ENCODE data around the gene MRPS15. TPM values are rescaled to one million over a fixed set of nuclear protein-coding genes. Genes with fewer than 3 reads are reported as not detected.
"Not testable (repeated sequence)": the region's sequence is repeated elsewhere in the genome, so short reads cannot be mapped to it uniquely, and the experiment has no call there.

The MRPS15 gene
- total RNA-seq, result 47.7 and 98.5 TPM in 2 replicates

DNA sequence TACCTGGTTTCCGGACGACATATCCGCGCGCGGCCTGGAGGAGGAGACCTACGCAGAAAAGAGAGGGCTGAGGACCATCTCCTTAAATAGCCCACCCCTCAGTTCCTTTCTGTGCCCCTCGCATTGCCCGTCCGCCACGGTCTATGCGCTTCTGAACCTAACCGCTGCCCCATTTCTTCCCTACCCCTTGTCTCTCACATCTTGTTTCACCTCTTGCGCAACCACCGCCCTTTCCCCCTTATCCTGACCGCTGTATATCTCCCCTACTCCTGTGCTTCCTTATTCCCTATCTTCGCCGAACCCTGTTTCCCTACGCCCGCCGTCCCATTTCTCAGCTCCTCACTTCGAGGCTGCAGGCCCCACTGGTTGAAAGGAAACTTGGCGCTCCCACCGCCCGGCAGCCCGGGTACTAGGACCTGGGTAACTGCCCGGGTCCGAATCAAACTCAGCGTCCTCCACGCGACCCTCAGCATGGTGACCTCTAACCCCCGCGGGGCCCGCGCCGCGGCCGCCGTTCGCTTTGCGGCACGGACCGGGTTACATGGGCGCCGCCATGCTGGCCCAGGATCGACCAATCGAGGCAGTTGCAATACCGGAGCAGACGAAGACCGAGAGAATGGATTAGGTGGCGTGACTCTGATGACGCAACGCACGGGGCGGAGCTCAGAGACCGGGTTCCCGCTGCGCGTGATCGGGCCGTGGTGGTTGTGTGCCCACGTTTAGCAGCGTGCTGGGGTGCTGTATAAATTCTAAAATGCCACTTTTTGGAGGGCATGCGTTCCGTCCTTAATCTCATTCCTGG, at the start of gene MRPS15:
MRPS15 (minus strand) TSS at position 582 of the 802 bp plus-strand sequence; CDS start at position 473, 109 bp downstream.
- peak; percentile 85 for DNase-seq (ENCODE audit: low read depth)

DNA sequence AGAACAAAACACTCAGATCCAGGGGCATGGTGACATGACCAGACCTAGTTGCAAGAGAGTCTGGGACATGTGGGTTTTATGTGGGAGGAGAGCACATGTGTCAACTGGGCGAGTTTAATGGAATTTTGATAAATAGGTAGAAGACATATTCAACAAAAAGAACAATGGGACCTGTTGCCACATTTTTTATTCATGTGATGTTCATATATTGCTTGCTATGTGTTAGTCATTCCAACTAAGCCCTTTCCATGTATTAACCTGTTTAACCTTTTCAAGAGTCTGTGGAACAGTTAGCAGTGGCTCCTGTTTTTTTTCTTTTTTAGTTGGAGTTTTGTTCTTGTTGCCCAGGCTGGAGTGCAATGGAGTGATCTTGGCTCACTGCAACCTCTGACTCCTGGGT, 48.7 kb upstream of the MRPS15 start:
- peak; percentile 9 for DNase-seq (ENCODE audit: low read depth)

DNA sequence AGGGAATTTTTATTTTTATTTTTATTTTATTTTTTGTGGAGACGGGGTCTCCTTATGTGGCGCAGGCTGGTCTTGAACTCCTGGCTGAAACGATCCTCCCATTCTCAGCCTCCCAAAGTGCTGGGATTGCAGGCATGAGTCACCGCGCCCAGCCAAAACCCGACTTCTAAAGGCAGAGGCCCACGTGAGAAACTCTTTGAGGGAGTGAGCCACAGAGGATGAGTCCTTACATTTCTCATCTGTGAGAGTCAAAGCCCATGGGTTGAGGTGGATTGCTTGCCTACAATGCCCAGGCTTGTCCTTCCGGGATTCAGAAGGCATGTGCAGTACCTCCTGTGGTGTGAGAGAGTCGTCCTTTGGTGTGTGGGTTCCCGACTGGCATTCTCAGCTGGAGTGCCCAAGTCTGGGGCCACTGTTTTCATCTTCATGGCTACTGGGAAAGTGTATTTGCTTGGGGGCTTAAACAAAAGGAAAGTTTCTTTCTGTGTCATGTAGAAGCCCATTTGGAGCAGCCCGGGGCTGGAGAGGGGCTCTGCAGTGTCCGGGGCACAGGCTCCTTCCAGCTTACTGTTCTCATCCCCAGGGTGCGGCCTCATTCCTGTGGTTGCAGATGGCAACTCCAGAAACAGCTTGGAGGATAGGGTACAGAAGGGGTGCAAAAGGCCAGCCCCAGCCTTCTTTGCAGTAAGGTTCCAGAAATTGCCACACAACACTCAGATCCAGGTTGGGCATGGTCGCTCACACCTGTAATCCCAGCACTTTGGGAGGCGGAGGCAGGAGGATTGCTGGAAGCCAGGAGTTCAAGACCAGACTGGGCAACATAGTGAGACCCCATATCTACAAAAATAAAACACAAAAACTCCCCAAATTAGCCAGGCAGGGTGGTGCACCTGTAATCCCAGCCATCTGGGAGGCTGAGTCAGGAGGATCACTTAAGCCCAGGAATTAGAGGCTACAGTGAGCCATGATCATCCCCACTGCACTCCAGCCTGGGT, 47.9 kb upstream of the MRPS15 start:
- DNase-seq (ENCODE audit: low read depth), result no peak

DNA sequence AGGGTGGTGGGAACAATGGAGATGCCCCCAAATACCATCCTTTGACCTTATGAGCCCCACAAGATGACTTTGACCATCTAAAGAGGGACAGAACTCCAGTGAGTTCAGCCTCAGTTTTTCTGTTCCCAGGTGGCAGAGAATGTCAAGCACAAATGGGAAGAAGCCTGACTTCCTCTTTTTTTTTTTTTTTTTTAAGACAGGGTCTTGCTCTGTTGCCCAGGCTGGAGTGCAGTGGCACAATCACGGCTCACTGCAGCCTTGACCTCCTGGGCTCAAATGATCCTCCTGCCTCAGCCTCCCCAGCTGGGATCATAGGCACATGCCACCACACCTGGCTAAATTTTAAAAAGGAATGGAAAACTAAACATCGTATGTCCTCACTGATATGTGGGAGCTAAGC, 47.0 kb upstream of the MRPS15 start:
- not testable (repeated sequence) for DNase-seq (ENCODE audit: low read depth)

DNA sequence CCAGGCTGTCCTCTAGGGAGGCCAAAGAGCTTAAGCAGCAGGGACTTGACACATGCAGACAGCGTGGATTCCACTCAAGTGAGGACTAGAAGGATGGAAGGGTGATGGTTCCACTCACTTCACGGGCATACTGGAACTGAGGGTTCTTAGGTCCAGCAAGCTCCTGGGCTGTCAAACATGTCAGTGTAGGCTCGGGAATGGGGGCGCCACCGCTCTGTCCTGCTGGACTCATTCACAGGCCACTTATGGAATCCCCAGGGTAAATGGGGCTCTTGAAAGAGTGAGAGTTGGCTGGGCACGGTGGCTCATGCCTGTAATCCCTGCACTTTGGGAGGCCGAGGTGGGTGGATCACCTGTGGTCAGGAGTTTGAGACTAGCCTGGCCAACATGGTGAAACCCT, 46.2 kb upstream of the MRPS15 start:
- no peak for DNase-seq (ENCODE audit: low read depth)

DNA sequence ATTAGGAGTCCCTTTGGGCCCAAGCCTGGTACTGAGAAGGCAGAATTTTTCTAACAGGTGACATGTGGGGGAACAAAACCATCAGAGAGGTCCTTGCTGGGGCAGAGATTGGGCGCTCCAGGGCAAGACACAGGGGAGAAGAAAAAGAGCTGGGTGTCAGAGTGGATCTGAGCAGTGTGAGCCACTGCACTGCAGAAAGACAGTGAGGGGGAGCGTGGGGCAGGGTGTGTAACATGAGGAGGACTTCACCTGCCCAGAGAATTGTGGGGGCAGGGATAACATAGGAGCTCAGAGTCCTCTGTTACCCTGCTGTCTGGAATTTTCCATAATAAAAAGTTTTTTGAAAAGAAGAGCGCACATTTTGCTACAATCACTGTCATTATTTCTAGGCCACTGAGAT, 44.1 kb upstream of the MRPS15 start:
- no peak for DNase-seq (ENCODE audit: low read depth)

DNA sequence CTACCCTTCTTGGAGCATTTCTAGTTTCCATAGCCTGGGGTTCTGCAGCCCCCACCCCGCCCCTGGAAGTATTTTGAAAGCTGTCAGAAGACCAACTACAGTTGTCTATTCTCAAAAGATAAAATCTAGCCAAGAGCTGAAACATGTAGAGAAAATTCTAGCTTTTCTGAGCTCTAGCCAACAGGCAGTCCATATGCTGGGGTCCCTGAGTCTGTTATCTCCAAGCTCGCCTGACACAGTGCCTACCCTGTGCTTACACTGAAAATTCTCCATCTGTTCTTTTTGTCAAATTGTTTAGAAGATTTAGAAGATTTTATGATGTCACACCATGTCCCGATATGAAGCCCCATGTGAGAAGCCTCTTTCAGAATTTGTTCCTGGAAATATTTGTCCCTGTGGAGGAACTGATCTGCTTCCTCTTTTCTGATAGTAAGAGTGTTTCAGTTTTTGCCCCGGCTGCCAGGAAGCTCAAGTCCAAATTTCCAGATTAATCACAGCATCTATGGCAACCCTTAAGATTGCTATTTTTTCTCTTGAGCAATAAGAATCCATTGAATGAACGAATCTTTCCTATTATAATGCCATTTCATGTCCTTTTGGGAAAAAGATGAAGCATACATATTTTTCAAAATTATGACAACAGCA, 42.2 kb upstream of the MRPS15 start:
- DNase-seq (ENCODE audit: low read depth), result no peak

DNA sequence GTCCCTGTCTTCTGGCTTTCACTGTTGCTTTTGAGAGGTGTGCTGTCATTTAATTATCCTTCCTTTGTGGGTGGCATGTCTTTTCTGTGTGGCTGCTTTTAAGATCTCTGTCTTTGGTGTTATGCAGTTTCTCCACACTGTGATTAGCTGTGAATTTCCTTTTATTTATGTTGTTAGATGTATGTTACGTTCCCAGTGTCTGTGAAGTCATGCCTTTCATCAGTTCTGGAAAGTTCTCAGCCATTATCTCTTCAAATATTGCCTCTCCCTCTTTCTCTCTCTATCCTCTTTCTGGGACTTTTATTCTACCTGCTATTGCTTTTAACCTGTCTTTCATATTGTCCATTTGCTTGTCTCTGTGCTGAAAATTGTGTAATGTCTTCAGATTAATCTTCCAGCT, 39.5 kb upstream of the MRPS15 start:
- DNase-seq (ENCODE audit: low read depth), result no peak

DNA sequence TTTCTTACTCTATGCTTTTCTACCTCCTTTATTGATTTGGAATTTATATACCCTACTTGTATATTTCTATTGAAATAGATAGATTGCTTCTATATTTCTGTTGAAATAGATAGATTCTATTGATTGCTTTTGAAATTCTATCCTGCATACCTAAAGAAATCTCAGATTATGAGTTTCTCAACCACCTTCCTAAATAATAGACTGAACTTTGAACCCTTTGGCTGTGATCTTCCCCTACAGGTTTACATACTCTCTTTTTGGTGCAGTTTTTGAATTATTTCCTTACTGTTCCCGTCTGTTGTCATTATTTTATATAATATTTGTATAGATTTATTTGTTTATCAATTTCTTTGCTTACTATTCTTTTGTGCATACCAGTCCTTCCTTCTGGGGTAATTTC, 39.0 kb upstream of the MRPS15 start:
- no peak for DNase-seq (ENCODE audit: low read depth)

DNA sequence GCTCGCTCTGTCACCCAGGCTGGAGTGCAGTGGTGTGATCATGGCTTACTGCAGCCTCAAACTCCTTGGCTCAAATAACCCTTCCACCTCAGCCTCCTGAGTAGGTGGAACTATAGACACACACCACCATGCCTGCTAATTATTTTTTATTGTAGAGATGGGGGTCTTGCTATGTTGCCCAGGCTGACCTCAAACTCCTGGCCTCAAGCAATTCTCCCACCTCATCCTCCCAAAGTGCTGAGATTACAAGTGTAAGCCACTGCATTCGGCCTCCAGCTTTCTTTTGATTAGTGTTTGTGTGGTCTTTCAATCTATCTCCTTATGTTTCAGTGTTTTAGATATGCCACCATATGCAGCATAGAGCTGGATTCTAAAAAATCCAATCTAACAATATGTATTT, 38.4 kb upstream of the MRPS15 start:
- no peak for DNase-seq (ENCODE audit: low read depth)

DNA sequence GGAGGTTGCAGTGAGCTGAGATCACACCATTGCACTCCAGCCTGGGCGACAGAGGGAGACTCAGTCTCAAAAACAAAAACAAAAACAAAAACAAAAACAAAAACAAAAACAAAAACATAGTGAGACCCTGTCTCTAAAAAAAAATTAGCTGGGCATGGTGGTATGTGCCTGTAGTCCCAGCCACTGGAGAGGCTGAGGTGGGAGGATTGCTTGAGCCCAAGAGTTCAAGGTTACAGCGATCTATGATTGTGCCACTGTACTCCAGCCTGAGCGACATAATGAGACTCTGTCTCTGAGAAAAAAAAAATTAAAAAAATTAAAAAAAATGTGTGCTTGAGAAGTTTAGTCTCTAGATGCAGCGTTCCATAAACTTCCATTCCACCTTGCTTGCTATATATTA, 37.7 kb upstream of the MRPS15 start:
- not testable (repeated sequence) for DNase-seq (ENCODE audit: low read depth)

DNA sequence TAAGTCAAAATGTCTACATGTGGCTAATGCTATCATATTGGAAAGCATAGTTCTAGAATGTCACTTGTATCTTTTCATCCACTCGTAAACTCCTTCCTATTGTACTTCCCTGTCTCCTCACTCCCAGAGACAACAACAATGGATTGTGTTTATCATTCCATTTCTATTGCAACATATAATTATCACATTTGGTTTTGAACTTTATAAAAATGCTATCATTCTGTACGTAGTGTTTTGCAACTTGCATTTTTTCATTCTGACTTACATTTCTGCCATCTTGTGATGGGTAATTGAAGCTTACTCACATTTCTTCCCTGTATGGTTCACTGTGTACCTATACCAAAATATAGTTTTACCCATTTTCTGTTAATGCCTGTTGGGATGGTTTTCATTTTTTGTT, 33.0 kb upstream of the MRPS15 start:
- DNase-seq (ENCODE audit: low read depth), result no peak

DNA sequence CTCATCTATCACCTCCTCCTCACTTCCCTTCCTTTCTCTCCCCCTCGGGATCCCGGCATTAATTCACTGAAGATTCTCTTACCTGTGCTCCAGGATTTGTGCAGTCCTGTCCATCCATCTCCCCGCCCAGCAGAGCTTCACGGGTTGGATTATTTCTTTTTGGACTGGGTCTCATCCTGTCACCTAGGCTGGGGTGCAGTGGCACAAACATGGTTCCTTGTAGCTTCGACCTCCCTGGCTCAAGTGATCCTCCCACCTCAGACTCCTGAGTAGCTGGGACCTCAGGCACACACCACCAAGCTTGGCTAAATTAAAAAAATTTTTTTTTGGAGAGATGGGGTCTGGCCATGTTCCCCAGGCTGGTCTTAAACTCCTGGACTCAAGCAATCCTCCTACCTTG, 30.8 kb upstream of the MRPS15 start:
- DNase-seq (ENCODE audit: low read depth), result no peak

DNA sequence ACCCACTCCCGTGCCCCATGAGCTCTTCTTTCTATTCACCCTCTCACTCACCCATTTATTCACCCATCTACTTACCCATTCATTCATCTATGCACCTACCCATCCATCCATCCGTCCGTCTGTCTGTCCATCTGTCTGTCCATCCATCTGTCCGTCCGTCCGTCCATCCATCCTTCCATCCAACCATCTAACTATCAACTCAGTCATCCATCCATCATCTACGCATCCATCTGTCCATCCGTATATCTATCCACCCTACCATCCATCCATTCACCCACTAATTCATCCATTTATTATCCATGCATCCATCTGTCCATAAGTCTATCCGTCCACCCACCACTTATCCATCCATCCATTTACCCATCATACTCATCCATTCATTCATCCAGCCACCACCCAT, 29.3 kb upstream of the MRPS15 start:
- no peak for DNase-seq (ENCODE audit: low read depth)

DNA sequence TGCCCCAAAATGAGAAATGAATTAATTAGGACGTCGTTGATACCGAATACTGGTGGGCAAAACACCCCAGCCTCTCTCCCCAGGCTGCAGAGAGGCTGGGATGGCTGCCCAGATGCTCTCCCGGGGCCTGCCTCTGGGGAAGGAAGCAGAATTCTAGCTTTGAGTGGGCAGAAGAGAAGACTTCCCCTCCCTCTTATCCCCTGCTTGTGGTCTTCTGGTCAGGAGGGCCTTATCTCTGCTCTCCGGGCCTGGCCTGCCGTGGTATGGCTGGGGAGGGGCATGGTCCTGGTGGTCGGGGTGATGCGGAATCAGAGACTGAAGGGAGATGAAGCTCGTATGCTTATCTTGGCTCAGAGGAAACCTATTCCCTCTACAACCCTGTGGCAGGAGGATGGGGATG, 28.3 kb upstream of the MRPS15 start:
- no peak for DNase-seq (ENCODE audit: low read depth)

DNA sequence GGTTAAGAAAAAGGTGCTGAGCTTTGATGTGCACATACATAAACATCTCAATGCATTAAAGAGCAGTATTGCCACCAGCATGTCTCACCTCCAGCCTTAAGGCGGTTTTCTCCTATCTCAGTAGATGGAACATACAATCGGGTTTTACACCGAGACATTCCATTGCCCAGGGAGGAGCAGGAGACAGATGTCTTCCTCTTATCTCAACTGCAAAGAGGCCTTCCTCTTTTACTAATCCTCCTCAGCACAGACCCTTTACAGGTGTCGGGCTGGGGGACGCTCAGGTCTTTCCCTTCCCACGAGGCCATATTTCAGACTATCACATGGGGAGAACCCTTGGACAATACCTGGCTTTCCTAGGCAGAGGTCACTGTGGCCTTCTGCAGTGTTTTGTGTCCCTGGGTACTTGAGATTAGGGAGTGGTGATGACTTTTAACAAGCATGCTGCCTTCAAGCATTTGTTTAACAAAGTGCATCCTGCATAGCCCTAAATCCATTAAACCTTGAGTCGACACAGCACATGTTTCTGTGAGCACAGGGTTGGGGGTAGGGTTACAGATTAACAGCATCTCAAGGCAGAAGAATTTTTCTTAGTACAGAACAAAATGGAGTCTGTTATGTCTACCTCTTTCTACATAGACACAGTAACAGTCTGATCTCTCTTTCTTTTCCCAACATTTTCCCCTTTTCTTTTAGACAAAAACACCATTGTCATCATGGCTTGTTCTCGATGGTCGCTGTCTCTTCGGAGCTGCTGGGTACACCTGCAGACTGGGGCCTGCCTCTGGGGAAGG, 25.3 kb upstream of the MRPS15 start:
- not testable (repeated sequence) for DNase-seq (ENCODE audit: low read depth)

DNA sequence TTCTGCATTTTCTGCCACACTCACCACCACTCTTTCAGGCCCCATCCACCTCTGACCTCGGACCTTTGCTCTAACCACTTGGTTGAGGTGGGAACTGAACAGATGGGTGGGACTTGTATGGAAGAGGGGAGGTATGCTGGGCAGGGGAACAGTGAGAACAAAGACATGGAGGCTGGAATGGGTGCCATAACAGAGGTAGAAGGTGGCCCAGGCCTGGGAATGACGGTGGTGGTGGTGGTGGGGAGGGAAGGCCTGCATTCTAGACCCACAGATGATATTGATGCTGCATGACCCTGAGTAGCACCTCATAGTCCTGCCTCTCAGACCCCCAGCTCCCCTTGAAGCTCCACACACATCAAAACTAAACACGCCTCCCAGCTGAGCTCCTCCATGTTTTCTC, 23.7 kb upstream of the MRPS15 start:
- no peak for DNase-seq (ENCODE audit: low read depth)

DNA sequence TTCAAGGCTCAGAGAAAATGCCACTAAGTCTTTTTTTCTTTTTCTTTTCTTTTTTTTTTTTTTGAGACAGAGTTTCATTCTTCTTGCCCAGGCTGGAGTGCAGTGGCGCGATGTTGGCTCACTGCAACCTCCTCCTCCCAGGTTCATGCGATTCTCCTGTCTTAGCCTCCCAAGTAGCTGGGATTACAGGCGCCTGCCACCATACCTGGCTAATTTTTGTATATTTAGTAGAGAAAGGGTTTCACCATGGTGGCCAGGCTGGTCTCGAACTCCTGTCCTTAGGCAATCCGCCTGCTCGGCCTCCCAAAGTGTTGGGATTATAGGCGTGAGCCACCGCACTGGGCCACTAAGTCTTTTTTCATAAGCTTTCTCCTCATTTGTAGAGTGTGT, 23.1 kb upstream of the MRPS15 start:
- DNase-seq (ENCODE audit: low read depth), result not testable (repeated sequence)

DNA sequence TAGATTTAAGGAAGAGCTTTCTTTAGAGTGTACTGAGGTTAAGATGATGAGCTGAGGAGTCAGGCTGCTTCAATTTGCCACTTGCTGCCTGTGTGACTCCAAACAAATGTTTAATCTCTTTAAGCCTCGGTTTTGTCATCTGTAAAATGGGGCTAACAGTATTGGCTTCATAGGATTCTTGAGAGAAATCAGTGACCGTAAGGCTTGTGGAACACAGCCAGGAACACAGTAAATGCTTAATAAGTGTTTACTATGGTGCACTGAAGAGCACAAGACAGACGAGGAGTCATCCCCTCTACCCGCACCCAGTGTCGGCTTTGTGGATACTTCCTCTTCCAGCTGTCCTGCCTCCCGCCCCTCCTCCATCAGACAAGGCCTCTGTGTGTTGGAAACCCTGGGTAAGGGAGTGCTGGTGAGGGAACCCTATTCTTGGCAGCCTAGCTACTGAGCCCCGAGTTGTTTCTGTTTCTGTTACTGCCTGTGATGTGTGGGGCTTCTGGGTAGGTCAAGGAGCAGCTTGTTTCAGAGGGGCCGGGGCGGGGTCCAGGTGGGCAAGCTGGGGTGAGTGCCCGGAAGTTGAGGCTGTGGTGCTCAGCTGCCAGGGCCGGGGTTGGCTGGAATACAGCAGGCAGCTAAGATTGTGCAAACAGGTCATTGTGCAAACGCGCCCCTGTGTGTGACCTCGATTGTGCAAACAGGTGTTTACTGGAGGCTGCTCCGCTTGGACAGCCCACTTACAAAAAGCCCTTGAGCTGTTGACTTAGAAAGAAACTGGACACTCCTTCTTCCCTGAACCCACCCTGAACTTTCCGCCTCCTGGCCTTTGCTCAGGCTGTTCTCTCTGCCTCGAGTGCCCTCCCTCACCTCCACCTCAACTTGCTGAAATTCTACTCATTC, 22.5 kb upstream of the MRPS15 start:
- peak; percentile 97 for DNase-seq (ENCODE audit: low read depth)

DNA sequence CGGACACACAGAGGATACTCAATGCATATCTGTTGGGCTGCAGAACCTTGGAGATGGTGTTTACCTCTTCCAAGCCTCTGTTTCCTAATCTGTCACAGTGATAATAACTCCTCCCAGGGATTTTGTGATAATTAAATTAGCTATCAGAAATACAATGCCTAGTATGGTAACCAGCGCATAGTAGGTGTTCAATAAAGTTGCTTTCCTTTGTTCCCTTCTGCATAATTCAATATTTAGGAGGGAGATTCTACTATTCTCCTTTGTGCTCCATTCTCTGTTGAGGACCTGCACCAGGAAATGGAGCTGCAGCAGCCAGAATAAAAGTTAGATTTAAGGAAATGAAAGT, 21.9 kb upstream of the MRPS15 start:
- DNase-seq (ENCODE audit: low read depth), result no peak

DNA sequence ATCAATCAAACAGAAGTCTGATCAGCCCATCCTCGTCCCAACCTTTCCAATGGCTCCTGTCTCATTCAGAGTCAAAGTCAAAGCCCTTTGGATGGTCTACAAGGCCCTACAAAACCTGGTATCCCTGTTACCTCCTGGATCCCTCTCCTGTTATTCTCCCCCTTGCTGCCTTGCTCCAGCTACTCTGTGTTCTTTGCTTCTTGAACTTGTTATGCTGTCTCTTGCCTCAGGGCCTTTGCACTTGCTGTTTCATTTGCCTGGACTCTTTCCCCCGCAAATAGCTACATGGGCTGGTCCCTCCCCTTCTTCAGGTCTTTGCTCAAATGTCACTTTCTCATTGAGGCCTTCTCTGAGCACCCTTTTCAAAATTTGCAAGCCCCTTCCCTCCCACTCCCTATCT, 19.9 kb upstream of the MRPS15 start:
- no peak for DNase-seq (ENCODE audit: low read depth)
